Lower leg skin (tissue), 3 donors: ENCODE results near the gene TEX261.

Experiments used
- POLR2A ChIP-seq, 2 donors: fragments of 450-650 bp; IDR thresholded peaks; one replicate each; pipeline ENCODE4 v1.6.1; 2016 to 2017; ENCODE audit warnings: antibody characterized with exemption in 2 of 2, mild to moderate bottlenecking in 1 of 2, moderate library complexity in 1 of 2
- TF ChIP-seq, protein P1 (sequence below), 3 donors: fragments of 450-650 bp; IDR thresholded peaks; one replicate each; pipeline ENCODE4 v1.5.1; 2016; ENCODE audit warnings: antibody characterized with exemption in 3 of 3, mild to moderate bottlenecking in 3 of 3, moderate library complexity in 2 of 3

DNA sequence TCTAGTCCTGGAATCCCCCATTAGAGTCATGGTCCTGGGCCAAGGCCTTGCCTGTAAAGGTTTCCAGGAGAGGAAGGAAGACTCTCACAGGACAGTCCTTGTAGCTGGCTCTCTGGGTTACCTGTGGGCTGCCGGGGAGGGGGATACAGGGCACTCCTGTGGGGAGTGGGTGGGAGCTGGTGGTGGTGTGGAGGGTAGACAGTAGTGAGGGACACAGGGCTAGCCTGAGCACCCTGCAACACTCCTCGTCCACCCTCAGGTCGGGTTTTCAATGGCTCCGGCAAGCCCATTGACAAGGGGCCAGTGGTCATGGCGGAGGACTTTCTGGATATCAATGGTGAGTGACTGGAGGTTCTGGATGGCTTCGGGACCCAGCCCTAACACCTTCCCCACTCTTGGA lies 35.9 kb downstream of the TEX261 start:
- TF ChIP-seq, protein P1, sequence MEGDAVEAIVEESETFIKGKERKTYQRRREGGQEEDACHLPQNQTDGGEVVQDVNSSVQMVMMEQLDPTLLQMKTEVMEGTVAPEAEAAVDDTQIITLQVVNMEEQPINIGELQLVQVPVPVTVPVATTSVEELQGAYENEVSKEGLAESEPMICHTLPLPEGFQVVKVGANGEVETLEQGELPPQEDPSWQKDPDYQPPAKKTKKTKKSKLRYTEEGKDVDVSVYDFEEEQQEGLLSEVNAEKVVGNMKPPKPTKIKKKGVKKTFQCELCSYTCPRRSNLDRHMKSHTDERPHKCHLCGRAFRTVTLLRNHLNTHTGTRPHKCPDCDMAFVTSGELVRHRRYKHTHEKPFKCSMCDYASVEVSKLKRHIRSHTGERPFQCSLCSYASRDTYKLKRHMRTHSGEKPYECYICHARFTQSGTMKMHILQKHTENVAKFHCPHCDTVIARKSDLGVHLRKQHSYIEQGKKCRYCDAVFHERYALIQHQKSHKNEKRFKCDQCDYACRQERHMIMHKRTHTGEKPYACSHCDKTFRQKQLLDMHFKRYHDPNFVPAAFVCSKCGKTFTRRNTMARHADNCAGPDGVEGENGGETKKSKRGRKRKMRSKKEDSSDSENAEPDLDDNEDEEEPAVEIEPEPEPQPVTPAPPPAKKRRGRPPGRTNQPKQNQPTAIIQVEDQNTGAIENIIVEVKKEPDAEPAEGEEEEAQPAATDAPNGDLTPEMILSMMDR (IDR thresholded peaks at IDR 0.05) = no peak
- TF ChIP-seq POLR2A (IDR thresholded peaks at IDR 0.05) = no peak
